ENCODE data around the gene TVP23C.

The TVP23C gene

DNA sequence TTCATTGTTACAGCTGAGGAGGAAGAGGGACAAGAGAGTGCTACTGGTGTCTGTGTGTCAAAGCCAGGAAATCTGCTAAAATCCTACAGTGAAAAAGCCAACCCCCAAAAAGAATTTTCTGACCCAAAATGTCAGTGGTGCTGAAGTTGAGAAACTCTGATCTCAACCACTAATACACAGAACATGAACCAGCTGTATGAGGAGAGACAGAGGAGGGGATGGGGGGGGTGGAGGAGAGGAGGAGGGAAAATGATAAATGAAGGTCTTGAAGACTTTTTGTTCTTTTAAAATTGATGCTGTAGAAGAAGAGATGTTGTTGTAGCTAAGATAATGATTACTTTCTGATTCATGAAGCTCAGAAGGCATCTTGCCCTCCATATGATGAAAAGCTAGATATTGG lies 68.5 kb downstream of the TVP23C start:
- DNase-seq, result no peak

DNA sequence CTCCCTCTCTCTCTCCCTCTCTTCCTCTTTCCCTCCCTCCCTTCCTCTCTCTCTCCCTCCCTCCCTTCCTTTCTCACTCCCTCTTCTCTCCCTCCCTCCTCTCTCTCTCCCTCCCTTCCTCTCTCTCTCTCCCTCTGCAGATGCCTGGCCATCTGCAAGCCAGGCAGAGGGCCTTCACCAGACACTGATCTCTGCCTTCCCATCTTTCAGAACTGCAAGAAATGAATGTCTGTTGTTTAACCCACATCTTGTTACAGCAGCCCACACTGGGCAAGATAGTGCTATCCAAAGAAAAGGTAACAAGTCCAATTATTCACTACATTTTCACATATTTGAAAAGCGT lies 69.6 kb downstream of the TVP23C start:
- no peak for DNase-seq

DNA sequence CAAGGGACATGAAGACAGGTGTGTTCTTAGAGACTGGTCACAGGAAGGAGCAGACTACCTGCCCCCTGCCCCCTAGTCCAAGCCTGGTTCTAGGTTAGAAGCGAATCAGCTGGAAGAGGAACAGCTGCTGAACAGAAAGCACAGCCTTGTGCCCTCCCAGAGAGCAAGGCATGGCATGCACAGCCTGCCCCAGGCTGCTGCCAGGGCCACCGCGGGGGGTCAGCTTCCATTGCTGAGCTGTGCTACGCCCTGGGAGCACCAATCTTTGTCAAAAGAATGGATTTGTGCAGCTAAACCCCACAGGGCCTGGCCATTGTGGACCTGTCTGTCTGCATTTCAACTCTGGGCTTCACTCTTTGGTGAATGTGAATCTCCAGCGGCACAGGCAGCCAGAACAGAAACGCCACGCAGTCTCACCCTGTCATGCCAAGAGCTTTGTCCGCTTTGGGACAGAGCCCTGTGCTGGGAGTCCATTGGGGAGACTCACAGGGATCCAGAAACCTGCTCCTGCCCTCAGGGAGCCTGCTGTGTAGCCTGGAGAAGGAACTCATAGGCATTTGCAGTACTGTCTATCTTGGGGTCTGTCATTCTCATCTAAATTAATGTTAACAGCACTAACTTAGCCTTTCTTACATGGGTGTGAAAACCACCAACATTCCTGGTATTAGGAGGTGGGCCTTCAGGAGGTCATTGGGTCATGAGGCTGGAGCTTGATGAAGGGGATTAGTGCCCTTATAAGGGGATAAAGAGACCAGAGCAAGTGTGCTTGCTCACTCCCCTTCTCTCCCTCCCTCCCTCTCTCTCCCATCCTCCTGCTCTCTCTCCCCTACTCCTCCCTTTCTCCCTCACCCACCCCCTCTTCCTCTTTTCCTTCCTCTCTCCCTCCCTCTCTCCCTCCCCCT lies 70.2 kb downstream of the TVP23C start:
- DNase-seq, result no peak

DNA sequence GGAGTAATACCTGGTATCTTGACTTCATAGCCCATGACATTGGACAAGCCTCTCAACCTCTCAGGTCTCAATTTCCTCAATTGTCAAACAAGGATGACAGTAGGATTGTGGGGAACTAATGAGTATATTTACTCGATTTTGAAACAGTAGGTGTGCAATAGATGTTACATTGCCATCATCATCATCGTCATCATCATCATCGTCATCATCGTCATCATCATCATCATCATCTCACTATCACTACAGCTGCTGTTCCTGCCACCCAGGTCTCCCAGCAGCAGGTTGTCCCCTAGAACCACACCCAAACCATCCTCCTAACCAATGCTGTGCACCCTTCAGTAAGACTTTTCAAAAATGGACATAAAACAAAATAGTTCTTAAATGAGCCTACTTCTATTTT lies 71.1 kb downstream of the TVP23C start:
- no peak for DNase-seq

DNA sequence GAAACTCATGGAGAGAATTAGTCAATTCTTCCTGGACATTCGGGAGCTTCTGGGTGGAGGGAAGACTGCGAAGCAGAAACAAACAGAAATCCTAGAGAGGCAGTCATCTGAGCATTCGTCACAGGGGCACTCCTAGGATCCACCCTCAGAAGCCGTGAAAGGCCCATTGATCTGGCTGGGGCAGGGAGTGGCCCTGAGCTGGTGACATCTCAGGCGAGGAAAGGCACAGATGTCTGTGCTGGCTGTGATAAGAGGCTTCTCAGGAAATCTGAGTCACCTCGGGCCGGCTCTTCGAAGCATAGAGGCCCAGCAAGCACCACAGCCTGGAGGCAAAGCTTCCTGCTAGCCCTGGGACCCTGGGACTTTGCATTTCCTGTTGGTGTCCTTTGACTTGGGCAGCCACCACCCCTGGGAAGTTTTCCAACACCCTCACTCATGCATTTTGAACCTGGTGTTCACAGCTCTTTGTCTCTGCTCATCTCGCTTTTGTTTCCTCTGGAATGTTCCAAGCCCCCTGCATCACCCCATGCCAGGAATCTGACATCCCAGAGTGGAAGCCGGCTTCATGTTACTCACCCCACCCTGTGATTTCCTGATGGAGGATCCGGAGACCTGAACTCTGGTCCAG lies 72.5 kb downstream of the TVP23C start:
- DNase-seq, result peak; percentile 98

DNA sequence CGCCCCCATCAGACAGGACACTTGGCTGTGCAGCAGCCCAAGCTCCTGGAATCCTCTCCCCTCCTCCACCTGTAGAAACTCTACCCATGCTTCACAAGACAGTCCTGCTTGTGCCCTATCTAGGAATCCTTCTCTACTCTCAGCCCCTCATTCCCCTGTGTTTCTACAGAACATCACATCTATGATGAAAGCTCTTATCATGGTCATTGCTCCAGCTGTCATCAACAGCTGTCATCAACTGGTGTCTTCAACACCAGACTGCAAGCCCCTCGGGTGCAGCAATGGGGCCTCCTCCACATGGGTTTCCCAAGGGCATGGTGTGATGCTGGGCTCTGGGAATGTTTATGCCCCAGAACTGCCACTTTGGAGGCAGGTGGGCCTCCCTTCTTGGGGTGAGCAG lies 74.7 kb downstream of the TVP23C start:
- no peak for DNase-seq

DNA sequence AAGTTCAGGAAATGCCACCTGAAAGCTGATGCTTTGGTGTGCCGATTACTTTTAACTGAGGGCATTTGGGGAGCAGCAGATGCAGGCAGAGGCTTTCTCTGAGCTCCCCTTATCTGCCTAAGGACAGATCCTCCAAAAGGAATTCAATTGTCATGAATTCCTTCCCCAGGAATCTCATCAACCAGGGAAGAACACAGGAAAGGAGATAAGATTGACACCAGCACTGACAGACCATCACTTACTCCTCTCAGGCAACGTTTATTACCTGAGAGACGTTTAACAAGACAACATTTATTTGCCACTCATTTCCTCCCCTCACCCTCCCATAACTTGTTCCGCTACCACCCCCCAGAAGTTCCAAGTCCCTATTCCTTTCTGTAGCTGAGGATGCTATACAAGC lies 78.2 kb downstream of the TVP23C start:
- DNase-seq, result no peak

DNA sequence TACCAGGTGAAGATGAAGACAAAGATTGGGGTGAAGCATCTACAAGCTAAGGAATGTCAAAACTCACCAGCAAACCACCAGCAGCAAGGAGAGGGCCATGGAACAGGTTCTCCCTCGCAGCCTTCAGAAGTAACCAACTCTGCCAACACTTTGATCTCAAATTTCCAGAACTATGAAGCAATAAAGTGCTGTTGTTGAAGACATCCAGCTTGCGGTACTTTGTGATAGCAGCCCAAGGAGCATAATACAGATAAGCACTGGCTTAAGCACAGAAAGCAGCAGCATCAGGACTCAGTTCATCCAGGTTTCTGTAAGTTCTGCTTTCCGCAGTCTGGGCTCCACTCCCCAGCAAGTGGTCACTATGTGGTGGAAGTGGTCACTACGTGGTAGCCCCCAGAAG lies 79.9 kb downstream of the TVP23C start:
- DNase-seq, result peak; percentile 58

DNA sequence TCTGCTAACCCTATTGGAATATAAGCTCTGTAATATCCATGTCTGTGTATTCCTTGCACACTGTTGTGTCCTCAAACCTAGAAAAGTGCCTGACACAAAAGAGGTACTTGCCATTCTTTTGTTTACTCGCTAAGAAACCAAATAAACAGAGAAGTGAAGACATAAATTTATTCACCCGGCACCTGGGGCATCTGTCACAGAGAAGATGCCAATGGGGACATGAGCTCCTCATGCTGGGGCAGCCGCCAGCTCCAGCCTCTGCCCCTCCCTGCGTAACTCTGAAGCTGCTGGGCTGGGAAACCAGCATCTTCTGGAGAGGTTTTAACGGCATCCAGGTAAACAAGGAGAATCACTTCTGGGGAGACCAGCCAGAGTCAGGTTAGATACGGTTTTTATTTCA lies 80.8 kb downstream of the TVP23C start:
- DNase-seq, result no peak

DNA sequence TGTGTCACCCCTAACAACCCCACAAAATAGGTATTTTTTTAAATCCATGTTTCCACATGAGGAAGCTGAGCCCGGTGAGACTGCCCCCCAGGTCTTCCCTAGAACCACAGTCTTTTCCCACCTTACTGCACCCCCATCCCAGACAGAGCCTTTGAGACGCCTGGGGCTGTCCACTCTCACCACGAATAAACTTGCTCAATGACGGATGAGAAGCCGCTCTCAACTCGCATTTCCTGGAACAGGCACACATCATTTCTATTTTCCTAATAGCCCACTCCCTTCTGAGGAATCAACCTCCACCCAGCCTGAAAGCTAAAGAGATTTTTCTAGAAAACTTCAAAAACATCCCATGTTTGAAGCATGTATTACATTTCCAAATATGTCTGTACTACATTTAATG lies 81.8 kb downstream of the TVP23C start:
- DNase-seq, result no peak

DNA sequence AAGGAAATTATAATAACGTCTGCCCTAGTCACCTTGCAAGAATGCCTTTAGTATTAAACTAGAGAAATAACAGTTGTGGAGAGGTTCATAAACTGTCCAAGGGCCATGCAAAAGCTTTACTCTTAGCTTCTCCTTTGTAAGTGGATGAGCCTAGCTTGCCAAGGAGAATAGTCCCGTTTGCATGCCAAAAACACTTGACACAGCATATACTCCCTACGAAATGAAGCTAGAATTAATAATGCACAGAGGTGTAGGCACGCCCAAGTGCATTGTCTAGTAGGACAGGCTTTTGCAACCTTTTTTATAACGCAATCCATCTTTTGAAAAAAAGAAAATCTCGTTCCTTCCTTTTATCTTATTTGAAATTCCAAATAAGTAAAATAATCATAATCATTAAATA lies 83.1 kb downstream of the TVP23C start:
- no peak for DNase-seq

DNA sequence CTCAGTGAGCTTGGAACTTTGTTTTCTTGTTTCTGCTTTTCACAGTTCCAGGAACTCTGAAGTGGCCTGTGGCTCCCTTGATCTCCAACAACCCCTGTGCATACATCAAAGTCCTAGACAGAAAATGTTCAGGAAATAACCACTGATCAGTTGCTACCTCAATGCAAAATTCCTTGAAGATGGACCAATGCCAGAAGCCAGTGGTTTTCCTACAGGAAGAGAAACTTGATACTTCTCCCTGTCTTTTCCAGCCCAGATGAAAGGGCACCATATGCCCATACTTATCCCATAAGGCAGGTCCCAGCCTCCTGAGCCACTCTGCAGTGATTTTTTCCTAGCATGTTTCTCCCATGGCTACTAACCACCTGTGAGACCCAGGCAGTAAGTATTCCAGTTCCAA lies 83.6 kb downstream of the TVP23C start:
- no peak for DNase-seq

DNA sequence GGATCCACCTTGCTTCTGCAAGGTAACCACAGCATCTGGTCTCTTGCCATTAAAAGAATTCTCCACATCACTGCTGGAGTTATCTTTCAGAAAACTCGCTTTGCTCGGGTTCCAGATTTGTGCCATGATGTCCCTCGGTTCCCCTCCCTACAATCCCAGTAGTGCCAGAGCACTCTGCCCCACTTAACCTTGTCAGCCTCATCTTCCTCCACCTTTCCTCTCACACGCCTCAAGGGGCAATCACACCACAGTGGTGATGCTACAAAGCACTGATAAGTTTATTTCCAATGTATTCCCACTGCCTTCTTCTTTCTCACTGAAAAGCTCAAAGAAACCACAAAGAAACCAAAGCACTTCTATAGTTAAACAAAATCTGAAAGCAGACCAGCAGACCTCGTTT lies 84.4 kb downstream of the TVP23C start:
- no peak for DNase-seq

DNA sequence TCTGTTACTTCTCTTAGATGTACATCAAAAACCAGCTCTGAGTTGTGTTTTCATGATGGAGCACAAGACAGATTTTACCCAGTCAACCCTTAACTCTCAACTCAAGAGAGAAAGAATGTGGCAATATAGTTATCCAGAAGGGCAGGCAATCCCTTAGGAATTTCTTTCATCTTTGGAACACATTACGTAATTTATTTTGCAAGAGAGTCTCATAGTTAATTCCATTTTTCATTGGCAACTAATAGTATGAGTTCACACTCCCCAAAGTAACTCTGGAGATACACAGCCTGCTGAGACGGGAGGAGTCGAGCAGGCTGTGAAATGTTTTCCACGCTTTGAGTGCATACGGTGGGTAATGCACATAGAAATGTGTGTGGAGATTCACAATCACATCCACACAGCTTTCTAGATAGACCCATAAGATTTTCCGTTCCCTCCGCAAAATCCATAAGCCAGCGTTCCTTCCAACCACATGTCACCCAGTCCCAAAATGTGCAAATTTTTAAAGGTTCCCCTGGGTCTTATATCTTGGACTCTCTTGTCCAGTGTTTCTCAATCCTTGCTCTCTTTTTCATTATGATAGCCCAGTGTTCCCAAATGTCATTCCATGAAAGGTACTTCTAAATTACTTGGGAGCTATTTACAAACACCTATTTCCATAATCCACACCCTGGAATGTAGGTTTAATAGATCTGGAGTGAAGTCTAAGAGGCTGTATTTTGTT lies 87.5 kb downstream of the TVP23C start:
- DNase-seq, result no peak

DNA sequence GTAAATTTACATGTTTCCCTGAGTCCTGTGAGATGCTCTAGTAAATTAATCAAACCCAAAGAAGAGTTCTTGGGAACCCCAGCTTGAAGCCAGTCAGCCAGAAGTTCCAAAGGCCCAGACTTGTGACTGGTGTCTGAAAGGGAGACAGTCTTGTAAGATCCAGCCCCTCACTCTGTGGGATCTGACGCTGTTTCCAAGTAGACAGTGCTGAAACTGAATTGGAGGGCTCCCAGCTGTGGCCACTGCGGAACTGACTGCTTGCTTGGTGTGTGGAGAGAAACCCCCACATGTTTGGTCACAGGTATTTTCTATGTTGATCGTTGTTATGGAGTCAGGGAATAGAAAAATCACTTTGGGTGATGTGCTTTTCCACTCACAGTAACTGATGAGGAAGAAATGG lies 90.4 kb downstream of the TVP23C start:
- DNase-seq, result no peak

DNA sequence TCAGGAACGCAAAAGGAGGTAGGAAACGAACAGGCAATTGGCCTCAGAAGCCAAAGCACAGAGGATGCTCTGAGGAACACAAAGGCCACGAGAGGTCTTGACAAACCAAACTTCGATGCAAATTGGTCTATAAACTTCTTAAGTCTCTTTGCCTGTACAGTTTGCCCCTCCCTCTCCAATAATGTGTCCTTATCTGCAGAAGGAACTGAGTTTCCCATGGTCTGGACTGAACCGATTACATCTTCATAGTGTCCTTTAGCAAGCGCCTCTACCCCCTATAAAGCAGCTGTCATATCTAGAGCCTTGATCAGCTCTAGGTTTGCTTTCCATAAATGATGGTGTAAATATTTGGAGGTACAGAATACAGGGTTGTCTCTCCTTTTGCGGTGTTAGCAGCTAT lies 92.7 kb downstream of the TVP23C start:
- DNase-seq, result no peak

DNA sequence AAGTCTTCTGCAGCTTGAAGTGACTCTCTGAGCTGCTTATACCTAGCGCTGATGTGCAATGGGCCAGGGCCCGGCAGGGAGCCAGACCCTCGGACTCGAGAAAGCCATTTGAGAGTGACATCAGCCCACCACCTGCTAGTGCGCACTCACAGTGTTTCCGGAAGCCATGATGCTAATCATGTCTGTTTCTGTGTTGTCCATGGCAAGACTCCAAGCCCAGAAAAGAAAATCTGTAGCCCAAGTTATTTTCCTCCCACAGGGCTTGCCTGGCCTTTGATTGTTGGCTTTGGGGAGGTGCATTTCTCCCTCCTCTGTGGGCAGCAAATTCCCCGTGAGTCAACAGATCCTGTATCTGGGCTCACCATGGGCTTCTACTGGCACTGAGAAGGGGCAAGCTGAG lies 94.0 kb downstream of the TVP23C start:
- DNase-seq, result no peak

DNA sequence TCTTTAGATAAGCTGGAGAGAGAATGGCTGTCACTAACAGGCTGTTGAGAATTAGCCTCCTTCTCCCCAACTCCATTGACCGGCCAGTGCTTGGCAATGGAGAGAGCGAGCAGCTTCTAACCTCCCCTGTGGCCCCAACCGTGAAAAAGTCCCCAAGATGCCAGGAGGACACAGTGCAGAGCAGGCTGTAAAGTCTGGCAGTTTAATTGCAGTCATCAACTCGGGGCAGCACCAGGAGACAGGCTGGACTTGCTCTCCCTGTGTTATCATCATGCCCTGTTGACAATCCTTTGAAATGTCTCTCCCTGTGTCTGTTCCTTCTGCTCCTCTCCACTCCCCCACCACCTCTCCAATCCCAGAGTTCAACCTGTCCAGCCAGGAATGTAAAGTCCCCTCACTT lies 95.2 kb downstream of the TVP23C start:
- DNase-seq, result no peak

DNA sequence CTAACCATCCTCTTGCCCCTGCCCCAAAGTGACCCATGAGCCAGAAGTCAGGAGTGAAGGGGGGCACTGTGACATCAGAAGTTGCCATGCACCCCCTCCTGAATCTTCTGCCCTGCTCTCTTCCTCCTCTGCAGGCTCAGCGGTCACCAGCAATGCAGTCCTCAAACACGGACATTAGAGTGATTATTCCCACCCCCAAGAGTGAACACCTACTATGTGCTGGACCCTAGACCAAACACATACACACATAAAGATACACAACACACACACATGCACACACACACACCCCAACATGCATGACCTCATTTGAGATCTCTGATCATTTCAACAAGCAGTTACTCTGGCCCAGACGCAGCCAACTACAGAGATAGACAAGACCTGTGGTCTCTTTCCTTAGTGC lies 95.7 kb downstream of the TVP23C start, which contains the start of gene CDRT4:
Gene CDRT4 (minus strand): TSS at position 30 of the 400 bp plus-strand sequence. CDS start 27,383 bp downstream, outside the sequence.
- no peak for DNase-seq

DNA sequence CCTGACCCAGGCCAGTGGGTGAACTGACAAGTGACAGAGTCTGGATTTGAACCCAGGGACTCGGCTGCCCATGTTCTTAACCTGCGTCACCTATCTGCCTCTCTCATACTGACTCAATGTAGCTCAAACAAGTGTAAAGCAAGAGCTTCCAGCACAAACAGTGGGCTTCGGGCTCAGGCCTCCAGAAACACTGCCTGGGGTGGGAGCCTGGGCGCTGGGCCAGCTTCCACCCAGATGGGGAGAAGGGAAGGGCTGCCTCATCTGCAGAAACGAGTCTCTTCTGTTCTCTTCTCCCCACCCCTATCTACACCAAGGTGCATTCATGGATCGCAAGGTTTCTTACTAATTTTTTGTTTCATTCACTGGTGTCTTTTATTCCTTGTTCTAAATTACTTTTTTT lies 97.2 kb downstream of the TVP23C start:
- DNase-seq, result no peak

DNA sequence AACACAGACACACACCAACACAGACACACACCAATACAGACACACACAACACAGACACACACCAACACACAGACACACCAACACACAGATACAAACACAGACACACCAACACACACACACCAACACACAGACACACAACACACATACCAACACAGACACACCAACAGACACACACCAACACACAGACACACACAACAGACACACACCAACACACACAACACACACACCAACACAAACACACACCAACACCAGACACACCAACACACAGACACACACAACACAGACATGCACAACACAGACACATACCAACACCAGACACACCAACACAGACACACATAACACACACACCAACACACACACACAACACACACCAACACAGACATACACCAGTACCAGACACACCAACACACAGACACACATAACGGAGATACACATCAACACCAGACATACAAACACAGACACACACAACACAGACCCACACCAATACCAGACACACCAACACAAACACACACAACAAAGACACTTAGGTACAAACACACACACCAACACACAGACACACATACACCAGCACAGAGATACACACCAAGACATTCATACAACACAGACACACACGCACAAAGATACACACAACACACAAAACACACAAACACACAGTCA lies 98.1 kb downstream of the TVP23C start:
- no peak for DNase-seq

DNA sequence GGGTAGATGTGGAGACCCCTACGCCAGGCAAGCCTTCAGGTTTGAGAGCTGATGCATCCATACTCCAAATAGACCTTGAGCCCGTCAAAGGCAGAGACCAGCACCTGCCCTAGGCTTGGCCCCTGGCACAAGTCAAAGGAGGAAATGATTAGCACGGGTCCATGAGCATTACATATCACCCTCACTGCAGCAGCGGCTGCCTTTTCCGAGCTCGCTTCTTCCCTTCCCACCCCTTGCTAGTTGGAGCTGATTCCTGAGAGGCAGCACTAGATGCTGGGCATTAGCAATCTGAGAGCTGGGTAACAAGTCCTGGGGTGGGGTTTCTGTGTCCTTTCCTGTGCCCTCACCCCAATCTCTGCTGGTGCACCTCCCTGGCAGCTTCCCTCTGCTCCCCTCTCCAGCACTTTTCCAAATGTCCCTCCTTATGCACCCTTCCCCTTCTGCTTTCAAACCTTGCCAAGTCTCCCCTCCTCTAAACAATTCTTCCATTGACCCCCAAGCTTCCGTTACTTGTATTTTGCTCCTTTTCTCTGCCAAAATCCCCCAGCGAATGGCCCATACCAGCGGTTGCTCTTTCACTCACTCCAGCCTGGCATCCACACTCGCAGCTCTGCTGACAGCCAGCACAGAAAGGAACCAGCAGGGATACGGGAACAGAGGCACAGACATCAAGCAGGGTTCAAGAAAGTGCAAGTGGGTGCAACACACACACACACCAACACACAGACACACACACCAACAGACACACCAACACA lies 98.9 kb downstream of the TVP23C start:
- DNase-seq, result no peak

Data from hematopoietic multipotent progenitor cell treated with erythropoietin and hydrocortisone succinate and interleukin-3 and kit ligand, for 4 days (in vitro differentiated cells).